Measurements from ENCODE around the gene TCERG1L.
"Not testable (repeated sequence)": the region's sequence is repeated elsewhere in the genome, so short reads cannot be mapped to it uniquely, and the experiment has no call there.

TCERG1L gene, protein sequence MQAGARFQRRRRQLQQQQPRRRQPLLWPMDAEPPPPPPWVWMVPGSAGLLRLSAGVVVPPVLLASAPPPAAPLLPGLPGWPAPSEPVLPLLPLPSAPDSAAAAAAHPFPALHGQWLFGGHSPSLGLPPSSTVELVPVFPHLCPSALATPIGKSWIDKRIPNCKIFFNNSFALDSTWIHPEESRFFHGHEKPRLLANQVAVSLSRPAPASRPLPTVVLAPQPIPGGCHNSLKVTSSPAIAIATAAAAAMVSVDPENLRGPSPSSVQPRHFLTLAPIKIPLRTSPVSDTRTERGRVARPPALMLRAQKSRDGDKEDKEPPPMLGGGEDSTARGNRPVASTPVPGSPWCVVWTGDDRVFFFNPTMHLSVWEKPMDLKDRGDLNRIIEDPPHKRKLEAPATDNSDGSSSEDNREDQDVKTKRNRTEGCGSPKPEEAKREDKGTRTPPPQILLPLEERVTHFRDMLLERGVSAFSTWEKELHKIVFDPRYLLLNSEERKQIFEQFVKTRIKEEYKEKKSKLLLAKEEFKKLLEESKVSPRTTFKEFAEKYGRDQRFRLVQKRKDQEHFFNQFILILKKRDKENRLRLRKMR

DNA sequence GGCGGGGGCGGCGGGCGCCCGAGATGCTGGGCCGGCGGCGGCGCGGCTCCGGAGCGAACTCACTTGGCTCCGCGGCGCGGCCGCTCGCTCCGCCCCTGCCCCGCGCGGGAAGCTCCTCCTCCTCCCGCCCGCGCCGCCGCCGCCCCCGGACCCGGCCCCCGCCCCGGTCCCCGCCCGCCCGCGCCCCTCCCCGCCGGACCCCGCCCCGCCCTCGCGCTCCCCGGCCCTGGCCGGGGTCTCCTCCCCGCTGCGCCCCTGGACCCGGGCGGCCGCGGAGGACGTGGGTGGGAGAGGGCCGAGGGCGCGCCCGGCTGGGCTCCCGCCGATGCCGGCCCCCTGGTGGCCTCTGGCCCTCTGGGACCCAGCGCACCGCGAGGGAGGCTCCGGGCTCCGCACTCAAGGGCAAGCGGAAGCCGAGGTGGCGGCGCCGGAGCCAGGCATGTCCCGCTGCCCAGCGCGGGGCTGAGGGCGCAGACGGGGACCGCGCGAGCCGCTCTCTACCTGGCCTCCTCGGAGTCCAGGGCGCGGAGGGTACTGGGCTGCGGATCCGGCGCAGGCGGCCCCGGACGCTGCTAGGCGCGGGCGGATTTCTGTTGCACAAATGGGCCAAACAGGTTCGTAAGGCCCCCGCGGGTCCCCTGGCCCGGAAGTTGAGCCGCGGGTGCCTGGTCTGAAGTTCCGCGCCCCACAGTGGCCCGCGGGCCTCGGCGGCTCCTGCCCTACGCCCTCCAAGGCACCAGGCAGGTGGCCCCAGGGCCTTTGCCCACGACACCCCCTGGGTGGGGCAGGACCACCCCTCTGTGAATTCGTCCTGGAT lies at the start of gene TCERG1L:
TCERG1L (minus strand) TSS at position 61 of the 817 bp plus-strand sequence. CDS start 86 bp downstream, outside the sequence.
- peak; percentile 27 to 43 for DNase-seq

DNA sequence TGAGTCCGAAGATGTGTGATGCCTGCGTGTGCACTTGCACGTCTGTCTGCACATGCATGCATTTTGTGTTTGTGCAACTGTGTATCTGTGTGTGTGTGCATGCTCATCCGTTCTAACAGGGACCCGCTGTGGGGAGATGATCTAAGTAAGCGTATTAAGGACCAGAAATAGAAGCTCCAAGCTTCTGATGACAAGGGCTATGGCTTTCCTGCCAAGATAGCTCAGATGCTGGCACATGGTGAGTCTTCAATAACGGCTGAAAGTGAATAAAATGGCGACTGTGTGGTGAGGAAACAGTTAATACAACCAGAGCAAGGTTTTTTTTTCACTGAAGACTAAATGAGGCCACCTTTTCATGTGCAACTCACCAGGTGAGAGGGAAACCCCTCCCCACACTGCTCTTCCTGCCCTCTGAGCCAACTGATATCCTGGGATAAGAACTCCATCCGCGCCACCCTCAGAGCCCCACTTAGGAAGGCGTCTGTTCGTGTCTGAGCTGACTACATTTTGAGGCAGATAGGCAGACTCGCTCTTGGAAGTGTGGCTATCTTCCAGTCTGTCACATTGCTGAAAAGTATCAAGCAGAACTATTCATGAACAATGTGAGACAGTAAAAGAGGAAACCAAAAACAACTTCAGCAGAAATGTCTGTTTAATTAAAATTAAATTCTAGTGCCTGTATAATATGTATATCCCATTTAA lies 47.4 kb upstream of the TCERG1L start:
- DNase-seq: no peak

DNA sequence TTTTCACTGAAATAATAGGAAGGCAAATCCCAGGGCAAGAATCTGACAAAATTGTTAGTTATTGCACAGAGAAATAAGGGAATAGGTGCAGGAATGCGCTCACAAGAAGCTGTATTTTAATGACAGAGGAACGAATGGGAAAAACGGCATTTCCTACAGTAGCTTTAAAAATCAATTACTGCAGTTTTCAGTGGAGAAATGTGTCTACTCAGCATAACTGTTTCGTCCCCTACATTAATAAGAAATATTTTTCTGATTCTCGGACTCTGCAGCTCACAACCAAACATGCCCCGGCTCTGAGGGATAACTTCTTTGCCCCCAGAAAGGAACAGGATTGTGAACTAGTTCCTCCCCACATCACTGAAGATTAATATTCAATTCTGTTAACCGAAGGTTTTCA lies 44.9 kb upstream of the TCERG1L start:
- DNase-seq: no peak

DNA sequence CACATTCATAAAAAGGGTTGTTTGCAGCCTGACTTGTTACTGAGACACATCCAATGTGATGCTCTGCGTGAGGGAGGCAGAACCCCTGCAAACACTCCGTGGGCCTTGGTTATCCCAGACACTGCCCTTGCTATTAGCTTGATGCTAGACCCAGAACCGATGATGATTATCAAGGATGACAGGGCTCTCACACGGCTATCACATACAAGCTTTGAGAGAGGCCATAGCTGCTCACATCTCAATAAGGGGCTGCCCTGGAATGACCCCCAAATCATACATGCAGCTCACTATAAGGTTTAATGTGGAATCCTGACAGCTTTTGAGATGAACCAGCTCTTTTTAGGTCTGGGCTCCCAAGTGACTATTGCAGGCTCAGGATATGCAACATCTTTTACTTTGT lies 44.4 kb upstream of the TCERG1L start:
- DNase-seq: no peak

DNA sequence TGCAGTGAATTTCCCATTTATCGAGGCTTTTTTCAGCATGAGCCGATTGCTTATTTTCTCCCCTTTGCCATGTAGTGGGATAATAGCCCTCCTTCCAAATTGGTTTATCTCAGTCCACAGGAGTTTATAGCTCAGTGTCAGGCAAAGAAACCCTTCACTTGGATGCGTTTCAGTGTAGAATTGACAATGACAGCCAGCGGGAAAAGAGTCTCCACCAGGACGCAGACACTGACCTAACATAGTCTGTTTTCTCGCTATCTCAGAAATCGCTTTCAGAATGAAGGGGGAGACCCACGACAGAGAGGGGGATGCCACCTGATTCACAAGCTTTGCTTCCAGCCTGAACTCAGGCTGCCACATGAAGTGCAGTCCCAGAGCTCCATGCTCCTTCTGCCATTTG lies 43.5 kb upstream of the TCERG1L start:
- DNase-seq: no peak

DNA sequence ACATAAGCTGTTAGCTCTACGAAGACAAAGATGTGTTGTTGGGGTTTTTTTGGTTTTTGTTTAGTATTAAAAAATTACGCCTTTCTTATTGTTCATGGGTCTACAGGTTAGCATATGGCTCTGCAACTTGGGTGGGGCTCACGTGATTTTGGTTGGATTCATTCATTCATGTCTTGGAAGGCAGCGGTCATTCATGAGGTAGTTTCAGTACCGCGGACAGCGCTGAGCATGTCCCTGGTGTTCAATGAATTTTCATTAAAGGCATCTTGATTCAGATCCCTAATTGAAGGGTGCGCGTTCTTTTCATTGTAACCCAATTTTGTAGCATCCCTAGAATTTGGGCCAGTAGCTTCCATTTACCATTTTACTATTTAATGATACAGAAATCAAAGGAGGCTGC lies 42.9 kb upstream of the TCERG1L start:
- no peak for DNase-seq

DNA sequence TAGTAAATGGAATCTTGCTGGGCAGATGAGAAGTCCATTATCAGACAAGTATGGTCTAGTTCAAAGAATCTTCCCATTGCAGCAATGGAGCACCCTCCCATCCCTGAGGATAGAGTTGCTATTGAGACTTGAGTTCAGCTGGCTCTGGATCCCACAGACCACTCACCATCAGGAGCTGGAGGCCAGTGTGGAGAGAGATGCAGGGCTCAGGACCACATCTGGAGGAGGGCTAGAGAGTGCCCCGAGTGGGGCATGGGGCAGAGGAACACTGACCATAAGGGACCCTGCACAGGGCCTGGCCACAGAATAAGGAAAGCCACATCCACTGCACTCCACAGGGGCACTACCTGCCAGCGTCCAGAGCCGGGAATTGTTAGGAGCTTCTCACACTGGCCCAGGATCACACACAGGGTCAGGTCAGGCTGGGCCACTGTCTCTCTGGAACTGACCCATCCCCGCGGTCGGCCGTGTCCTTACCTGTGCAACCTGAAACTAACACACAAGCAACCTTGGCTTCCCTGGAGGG lies 41.3 kb upstream of the TCERG1L start:
- DNase-seq: no peak

DNA sequence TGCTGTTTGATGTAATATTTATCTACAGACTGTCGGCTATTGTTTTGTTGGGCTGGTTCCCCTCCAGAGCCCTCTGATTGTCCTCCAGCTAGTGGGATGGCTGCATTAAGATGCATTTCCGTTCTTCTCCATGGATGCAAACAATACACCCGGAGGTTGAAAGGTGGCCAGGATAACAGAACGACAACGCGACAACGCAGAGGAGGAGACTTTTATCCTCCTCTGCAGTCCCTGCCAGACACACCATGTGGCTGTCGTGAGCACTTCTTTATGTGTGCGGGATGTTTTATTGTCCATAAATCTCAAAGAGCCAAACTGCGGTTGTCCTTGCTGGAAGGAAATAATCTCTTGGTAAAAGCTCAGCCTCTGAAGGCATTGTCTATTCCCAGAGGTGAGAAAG lies 39.1 kb upstream of the TCERG1L start:
- no peak for DNase-seq

DNA sequence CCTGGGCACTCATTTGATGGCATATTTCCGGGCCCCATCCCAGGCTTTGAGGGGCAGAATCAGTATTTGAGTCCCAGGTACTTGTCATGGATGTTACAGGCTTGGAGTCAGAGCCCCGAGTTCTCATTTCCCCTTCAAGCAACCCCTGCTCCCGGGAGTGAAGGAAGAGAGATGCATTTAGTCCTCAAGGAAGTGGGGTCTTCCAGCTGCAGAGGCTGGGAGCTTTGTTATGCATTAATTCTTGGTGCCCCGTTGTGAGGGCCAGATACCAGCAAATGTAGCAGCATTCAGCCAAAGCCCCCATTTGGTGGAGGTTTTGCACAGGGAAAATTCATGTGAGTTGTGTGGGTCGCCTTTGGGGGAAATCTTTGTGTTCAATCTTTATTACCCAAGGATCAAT lies 38.7 kb upstream of the TCERG1L start:
- no peak for DNase-seq

DNA sequence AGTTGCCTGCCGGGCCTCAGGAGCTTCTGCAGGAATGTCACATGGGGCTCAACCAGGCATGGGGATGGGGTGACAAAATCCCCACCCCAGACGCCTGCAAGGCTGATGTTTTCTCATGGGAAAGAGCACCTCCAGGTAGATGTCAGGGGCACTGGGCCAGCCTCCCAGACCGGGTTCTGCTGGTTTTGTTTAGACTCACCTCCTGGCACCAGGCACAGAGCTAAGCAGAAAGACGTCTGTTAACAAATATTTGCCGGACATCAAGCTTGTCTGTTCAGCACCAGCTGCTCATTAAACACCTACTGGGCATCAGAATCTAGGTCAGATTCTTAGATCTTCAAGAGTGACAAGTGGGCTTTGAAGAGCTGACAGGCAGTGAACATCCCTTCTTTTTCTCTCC lies 34.9 kb upstream of the TCERG1L start:
- no peak for DNase-seq

DNA sequence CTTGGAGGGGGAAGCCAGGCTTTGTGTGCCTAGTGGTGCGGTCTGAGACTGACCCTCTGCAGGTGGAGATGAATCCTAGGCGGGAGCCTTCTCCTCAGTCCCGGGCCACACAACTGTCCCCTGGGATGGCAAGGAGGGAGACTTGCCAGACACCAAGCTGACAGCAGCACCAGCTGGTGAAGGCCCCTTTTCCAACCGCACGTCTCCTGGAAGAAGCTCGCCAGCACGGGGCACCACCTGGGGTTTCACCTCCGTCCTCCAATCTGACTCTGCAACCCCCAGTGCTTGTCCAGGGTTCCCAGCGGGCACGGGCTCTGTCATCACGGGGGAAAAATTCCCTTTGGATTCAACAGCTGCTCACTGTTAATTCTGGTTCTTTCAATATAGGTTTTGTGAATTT lies 34.2 kb upstream of the TCERG1L start:
- no peak for DNase-seq

DNA sequence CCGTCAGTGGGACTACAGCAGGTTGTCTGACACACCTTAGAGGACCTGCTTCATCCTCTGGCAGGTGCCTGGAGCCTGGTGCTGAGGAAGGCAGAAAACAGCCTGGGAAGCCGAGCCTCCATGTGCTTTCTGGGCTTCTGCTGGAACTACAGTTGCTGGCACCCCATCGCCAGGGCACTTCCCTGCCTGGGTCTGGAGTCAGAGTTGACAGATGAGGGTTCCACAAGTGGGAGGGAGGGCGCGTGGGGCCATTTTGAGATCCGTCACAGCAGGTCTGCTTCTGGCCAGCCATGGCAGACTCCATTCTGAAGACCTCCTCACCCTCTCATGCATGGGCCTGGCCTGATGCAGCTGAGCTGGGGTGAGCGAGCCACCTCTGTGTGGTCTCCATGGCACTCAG lies 33.2 kb upstream of the TCERG1L start:
- no peak for DNase-seq

DNA sequence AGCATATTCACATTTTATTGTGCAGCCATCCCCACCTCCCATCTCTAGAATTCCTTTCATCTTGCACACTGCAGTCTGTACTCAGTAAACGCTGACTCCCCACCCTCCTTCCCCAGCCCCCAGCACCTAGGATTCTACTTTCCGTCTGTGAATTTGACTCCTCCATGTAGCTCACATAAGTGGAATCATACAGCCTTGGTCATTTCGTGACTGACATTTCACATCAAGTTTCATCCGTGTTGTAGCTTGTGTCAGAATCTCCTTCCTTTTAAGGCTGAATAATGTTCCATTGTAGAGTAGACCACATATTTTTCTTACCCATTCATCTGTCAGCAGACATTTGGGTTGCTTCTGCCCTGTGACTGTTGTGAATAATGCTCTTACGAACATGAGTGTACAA lies 26.2 kb upstream of the TCERG1L start:
- DNase-seq: no peak

DNA sequence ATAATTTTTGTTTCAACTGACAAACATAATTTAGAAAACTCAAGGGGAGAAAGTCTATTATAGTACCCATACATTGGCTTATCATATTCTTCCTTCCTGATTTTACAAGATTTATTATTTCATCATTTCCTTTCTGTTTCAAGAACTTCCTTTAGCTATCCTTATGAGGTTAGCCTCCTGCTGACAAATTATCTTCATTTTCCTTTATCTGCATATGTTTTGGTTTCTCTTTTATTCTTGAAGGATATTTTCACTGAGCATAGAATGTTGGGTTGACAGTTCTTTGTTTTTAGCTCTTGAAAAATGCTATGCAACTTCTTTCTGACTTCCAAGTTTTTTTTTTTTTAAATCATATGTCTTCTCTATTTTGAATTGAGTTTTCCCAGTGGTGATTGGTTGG lies 21.3 kb upstream of the TCERG1L start:
- DNase-seq: no peak

DNA sequence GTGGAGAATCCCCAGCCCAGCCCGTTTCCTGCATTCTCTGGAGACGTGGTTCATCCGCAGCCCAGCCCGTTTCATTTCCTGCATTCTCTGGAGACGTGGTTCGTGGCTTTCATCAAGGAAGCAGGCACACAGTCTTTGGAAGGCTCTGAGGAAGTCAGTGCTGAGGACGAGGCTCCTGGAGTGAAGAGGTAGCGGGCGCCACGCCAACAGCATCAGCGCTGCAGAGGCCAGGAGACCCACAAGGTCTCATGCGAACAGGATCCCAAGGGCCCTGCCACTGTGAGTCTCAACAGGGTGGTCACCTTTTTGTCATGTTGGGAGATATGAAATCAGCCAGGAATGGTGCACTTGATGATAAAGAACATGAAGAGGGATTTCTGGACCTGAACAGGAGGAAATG lies 12.4 kb upstream of the TCERG1L start:
- DNase-seq: no peak

DNA sequence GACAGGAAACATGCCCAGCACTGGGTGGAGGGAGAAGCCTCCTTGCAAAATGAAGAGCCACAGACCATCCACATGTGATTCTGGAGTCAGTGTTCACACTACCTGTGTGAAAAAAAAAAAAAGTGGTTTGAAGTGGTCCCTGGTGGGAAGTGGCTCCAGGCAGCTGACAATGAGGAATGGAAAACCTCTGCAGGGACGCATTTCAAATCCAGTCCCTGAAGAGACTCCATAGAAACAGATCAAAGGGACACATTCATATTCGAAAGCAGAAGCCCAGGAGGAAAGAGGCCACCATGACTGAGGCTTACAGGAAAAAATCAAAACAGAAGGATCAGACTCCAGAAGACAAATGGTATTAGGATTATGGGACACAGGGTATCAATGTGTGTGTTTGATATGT lies 11.5 kb upstream of the TCERG1L start:
- no peak for DNase-seq

DNA sequence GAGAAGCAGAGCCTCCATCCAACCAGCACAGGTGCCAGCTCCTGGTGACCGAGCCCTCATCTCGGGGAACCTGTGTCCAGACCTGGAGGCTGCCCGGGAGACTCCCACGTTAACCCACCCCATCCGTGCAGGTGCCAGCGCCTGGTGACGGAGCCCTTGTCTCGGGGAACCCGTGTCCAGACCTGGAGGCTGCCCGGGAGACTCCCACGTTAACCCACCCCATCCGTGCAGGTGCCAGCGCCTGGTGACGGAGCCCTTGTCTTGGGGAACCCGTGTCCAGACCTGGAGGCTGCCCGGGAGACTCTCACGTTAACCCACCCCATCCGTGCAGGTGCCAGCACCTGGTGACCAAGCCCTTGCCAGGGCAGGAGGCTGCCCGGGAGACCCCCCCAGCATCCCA lies 11.1 kb upstream of the TCERG1L start:
- DNase-seq: not testable (repeated sequence)

DNA sequence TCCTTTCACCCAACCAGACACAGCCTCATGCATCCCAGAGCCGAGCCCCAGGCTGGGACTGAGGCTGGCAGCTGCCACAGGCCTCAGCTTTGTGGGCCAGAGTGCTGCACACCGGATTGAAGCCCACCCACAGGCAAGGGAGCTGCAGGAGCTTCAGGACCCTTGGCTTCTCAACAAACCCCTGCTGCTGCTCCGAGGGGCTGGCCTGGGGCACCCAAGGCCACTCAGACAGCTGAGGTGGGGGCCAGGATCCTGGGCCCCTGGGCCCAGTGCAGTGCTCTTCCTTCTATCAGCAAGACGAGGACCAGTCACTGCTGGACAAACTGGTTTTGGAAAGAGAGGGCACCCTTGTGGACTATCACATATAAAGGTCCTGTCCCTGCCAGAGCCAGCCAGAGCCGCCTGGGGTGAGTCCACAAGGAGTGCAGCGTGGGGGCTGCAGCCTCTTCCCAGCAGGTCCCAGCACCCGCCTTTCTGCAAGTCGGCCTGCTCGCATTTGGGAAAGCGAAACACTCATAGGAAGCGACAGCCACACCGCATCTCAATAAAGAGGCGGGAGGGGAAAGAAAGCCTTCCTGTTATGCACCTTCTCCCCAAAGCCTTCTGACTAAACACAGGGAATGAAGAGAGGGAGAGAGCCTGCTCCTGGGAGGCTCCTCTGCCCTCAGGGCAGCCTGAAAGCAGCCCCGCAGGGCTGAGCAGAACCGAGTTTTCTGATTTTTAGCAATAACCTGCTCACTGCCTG lies 9.5 kb upstream of the TCERG1L start:
- no peak for DNase-seq

DNA sequence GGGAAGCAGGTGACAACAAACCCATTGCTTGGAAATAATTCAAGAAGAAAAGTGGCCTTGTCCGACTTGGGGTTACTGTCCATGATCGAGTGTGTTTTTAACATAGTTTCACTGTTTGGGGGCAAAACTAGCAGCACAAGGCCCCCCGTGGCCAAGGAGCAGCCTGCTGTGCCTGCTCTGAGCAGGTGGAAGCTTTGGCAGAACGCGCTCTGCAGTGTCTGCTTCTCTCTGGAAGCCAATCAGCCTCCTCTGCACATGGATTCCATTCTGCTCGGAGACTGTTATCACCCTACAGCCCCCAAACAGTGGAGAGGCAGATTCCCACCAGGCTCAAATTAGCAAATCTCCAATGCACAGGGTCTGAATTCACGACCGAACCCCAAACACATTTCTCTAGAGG lies 7.3 kb upstream of the TCERG1L start:
- no peak for DNase-seq

DNA sequence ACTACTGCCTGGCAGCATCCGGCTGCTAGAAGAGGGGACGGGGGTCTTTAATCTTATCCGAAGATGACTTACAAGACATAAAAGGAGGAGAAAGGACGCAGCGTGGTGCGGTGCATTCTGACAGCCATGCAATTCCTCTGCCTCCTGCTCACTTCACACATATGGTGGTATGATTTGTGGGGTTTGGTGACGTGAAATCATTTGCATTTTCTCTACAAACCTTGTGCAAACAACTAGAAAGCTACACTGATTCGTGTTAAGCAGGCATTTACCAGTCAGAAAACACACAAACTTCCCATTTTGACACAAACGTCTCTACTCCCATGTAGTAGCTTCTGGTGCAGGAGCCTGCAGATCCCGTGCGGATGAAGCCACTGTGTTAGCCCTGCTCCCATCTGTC lies 6.8 kb upstream of the TCERG1L start:
- no peak for DNase-seq

DNA sequence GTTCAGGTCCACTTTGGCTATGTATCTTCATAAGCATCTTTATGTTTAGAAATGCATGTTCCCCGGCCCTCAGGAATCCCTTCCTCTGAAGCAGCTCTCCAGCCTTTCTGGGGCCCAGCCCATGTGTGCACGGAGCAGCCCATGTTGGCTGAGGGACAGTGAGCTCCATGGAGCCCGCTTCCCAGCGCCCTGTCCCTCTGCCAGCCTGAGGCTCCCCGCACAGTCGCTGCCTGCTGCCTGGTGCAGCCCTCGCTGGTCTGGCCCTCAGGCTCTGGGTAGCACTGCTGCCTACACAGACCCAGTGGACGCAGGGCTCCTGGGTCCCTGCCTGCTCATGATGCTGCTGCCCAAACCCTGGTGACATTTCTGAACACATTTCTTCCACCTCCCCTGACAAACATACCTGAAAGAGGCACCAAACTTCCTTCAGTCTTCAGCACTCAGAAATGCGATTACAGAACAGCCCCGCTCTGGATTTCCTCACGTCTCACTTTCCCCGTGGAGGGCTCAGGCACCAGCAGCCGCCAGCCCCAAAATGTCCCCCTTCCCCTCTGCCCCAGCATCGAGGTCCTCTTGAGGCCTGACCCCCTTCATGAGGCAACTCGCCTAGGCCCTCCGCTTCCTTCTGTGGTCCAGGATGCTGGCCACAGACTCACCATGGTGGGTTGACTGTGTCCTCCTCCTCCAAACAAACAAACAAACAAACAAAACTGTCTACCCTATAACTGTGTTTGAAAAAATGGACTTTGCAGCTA lies 5.0 kb upstream of the TCERG1L start:
- no peak for DNase-seq

DNA sequence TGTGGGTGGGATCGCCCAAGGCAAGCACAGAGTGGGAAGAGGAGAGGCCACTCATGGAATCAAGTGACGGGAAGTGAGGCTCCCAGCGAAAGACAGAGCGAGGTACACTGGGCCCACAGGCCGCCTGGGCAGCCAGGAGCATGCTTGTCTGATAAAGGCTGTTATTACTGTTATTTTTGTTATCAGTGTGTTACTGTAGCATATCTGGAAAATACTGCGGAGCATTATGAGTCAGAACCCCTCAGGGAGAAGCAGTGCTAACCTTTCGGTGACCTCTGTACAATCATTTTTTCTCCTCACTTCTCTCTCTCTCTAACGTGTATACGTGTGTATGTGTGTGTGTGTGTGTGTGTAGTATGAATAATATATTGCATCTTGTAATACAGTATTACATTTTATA lies 3.8 kb upstream of the TCERG1L start:
- no peak for DNase-seq

Data from activated T-cell treated with anti-CD3 and anti-CD28 coated beads, Interleukin-2, amount 50 U/mL, for 48 hours (primary cell).